CD4-positive, alpha-beta T cell treated with Interleukin-4 for 1 hour (primary cell): ENCODE measurements around the gene ATP5F1E.

ENCODE experiments used
- DNase-seq, 2 donors: peaks; one replicate each; pipeline ENCODE4 v3.0.0-alpha.2; 2020 to 2022

The ATP5F1E gene

GRCh38 chr20:59032023-59032712, at the start of gene ATP5F1E:
Gene ATP5F1E, minus strand, starts transcription at chr20:59032335. Its CDS starts 84 bp downstream, at chr20:59032251.
- peak; percentile 97 for DNase-seq

- DNase-seq = no peak
Measured at GRCh38 chr20:59081036-59081435, 48.9 kb upstream of the ATP5F1E start.

GRCh38 chr20:59078231-59078630, 46.1 kb upstream of the ATP5F1E start:
- no peak for DNase-seq

DNA sequence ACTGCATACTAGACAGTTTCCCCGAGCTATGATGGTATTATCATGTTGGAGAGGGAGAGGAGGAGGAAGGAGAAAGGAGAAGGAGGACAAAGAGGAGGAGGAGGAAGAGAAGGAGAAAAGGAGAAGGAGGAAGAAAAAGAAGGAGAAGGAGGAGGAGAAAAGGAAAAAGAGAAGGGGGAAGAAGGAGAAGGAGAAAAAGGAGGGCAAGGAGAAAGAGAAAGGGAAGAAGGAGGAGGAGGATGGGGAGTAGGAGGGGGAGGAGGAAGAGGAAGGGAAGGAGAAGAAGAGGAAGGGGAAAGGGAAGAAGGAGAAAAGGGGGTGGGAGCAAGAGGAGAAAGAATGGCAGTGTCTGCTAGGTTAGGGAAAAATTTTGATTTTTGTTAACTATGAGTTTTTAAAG, 45.6 kb upstream of the ATP5F1E start:
- no peak for DNase-seq

- DNase-seq = no peak
Measured at GRCh38 chr20:59075934-59076508, 43.9 kb upstream of the ATP5F1E start.

- DNase-seq = no peak
Measured at GRCh38 chr20:59074456-59074855, 42.3 kb upstream of the ATP5F1E start.

GRCh38 chr20:59073582-59073981, 41.4 kb upstream of the ATP5F1E start:
- DNase-seq = no peak

DNA sequence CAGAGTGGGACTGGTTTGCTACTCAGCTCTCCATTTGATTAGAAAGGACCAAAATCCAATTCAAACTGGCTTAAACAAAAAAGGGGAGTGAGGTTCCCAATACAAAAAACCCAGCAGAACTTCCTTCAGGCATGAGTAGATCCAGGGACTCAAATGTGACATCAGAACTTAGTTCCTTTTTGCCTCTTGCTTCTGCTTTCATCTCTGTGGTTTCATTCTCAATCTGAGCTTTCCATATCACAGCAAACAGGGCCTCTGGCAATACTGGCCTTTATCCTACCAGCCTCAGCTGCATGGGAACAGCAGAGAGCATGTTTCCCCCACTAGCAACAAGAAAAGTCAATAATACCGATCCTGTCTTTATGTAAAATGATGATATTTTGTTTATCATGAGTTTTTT, 39.1 kb upstream of the ATP5F1E start:
- no peak for DNase-seq

- DNase-seq = no peak
Measured at GRCh38 chr20:59069026-59069425, 36.9 kb upstream of the ATP5F1E start.

GRCh38 chr20:59068534-59068933, 36.4 kb upstream of the ATP5F1E start:
- DNase-seq = no peak

GRCh38 chr20:59064214-59064722, 32.1 kb upstream of the ATP5F1E start:
- no peak for DNase-seq

DNA sequence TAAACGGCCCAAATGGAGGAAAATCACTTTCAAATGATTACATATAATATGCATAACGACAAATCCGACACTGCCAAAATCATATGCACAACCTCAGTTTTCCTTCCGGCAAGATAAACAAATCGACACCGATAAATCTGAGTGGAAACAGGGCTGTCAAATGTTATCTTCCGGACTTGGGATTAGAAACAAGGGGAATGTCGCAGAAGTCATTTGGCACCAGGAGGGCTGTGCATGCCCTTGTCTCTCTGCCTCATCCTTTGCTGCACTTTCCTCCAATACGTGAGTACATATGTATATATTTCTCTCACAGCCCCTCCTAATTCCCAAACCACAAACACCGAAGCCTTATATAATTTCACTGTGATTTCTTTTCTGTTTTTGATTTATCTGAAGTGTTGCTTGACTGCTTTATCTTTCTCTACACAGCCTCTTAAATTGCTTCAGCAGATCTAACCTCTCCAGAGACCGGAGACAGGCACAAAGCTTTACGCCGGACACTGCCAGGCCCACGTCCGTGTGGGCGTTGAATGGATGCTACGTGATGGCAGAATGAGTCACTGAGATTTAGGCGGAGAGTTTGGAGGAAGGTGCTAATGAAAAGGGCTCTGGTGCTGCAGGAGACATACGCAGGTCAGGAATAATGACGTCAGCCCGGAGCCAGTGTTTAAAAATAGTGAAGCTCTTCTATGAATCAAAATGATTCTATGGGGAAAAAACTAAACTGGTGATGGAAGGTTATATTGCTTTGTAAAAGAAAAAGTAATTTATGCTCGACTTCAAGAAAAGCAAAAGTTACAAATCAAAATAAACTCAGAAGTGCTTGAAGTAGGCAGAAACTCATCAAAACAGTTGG, 31.5 kb upstream of the ATP5F1E start:
- no peak for DNase-seq

DNA sequence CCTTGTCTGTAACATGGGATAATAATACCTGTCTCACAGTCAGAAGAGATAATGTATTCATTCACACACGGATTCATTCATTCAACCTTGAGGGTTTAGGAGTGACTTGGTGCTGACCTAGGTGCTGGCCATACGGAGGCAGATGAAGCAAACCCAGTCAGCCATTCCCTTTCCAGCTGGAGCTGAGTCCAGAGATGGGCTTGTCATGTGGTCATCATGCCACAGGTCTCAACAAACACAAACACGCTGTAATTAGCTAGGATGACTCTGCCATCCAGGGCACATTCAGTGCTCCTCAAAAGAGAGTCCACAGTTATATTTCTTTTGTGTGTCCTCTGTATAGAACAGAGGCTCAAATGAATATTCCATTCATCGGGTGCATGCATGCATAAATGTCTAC, 29.9 kb upstream of the ATP5F1E start:
- no peak for DNase-seq

GRCh38 chr20:59055302-59055701, 23.2 kb upstream of the ATP5F1E start:
- DNase-seq = peak in 1 of 2 donors; percentile 55

DNA sequence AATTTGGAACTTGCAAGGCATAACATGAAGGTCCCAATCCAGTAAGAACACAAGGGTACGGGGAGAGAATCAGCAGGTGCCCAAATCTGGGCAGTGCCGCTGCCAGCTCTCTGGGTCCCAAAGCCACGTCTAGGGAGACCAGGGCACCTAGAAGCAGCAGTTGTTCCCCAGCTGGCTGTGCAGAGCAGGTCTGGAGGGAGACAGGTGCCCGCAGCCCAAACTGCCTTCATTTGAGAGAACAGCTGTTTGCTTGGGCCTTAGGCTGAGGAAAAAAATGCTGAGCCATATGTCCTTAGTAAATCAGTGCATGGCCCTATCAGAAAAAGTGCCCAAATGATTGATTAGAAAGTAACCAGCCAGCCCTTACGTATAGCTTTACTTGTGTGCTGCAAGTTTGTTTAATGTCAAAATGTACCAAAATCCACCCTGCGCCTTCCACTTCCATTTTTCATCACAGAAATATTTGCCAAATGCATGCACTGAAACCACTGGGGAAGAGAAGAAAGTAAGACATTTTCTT, 19.6 kb upstream of the ATP5F1E start:
- DNase-seq = no peak

GRCh38 chr20:59050437-59050836, 18.3 kb upstream of the ATP5F1E start:
- DNase-seq = no peak

DNA sequence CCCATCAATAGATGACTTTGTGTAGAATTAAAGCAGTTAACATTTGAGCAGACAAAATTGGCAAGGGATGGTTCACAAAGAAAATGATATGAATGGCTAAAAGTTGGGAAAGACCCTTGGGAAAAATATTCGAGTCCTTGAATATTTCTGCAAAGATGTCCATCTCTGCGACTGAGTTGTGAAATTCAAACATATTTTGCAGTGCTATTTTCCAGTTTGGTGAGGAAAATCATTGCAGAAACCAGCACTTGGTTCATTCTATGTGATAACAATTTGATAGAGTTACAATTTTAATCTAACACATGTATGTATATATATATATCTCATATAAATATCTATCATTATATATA, 16.5 kb upstream of the ATP5F1E start:
- no peak for DNase-seq

- DNase-seq = no peak
Measured at GRCh38 chr20:59047938-59048680, 16.0 kb upstream of the ATP5F1E start.

- DNase-seq = no peak
Measured at GRCh38 chr20:59046862-59047261, 14.7 kb upstream of the ATP5F1E start.

DNA sequence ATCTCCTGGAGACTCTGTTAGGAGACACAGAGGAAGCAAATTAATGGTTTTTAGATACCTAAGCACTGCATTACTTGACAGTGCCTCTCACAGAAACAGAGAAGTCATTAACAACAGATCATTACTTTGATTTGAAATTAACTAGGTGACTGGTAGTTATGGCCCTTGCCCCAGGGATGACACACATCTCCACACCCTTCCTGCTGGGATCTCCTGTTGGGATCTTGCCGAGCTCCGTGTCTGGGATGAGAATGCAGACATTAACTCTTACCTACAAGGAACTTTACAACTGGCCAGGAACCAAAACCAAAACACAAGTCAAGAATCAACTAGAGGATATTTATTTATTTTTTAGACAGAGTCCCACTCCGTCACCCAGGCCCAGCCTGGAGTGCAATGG, 12.7 kb upstream of the ATP5F1E start:
- no peak for DNase-seq

DNA sequence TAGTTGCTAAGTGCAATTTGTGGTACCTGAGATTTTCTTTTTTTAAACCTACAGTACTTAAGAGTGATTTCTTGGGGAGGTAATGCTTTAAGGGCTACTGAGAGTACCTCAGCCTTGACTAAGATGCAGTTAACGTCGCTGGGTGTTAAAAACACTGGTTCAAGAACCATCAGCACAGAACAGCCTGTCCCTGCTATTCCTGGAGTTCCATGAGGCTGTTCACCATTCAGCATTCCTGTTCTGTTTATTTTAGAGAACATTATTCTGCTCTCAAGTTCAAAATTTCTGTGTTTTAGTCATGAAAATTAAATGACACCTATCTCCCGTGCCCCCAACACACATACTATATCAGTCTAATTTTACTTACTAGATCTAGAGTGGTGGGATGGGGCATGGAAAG, 12.2 kb upstream of the ATP5F1E start:
- DNase-seq = no peak

DNA sequence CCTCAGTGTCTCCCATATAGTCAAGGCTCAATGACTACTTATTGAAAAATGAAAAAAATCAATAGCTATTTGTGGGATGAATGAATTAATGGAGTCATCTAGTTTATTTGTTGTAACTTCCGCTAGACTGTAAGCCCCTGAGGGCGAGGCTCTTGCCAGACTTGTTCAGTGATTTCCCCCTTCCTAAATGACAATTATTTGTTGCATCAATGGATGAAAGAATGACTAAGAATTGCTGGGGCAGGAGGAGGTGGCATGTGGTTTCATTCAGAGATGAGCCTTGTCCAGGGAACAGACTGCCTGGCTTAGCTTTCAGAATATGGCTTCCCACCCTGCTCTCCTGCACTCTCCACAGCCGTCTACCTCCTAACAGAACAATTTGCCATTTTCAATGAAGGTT, 11.6 kb upstream of the ATP5F1E start:
- DNase-seq = no peak
